Subcutaneous adipose tissue (tissue), 4 donors: ENCODE results near the gene ADORA1. TPM values are rescaled to one million over a fixed set of nuclear protein-coding genes. Genes with fewer than 3 reads are reported as not detected.

Experiments used
- total RNA-seq, 4 donors: library from RNA; depleted of rRNA; stranded (reverse); fragments of >200 nt; gene quantifications; one replicate each; pipeline ENCODE4 v1.1.0, GENCODE V29; 2016
- TF ChIP-seq, protein P1 (sequence below): fragments of 450-650 bp; IDR thresholded peaks from one replicate; pipeline ENCODE4 v1.5.1; 2016; ENCODE audit warnings: low read depth, mild to moderate bottlenecking, control low read depth, antibody characterized with exemption, moderate library complexity

Gene ADORA1
- total RNA-seq, 4 donors from 2014 or later, result 0.33 to 8.3 (median 0.90) TPM

DNA sequence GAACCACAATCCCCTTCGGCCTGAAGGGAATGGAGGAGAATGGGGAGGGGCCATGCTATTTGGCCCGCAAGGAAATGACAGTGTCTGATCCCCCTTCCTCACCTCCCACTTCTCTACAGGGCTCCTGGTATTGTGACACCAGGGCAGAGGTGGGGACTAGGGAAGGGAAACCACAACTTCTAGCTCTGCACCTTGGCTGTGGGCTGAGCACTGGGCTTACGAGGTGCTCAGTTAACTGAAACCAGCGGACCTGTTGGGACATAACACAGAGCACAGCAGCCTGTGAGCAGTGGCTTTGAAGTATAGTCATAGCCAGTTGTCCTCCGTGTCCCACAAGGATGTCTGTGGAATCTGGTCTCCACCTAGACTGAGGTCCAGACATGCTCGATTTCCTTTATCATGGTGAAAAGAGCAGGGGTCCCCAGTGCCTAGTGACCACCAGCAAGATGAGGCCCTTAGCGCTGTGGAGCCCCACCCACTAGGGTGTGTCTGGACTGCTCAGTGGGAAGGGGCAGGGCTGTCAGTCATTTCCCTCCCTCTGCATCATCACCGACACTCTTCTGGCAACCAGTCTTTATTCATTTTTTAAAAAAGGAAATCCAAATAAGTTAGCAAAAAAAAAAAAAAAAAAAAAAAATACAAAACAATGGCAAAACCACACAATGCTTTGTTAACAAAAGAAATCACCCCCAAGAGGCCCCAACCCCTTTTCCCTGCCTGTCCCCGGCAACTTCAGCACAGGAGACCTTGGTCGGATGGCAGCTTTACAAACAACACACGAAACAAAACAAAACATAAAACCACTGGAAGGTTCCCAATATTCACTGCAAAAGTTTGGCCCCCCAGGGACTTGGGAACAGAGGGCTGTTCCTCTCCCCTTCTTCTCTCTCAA lies 44.7 kb upstream of the ADORA1 start:
- TF ChIP-seq, protein P1, sequence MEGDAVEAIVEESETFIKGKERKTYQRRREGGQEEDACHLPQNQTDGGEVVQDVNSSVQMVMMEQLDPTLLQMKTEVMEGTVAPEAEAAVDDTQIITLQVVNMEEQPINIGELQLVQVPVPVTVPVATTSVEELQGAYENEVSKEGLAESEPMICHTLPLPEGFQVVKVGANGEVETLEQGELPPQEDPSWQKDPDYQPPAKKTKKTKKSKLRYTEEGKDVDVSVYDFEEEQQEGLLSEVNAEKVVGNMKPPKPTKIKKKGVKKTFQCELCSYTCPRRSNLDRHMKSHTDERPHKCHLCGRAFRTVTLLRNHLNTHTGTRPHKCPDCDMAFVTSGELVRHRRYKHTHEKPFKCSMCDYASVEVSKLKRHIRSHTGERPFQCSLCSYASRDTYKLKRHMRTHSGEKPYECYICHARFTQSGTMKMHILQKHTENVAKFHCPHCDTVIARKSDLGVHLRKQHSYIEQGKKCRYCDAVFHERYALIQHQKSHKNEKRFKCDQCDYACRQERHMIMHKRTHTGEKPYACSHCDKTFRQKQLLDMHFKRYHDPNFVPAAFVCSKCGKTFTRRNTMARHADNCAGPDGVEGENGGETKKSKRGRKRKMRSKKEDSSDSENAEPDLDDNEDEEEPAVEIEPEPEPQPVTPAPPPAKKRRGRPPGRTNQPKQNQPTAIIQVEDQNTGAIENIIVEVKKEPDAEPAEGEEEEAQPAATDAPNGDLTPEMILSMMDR, result no peak

GRCh38 chr1:203083463-203083921 lies 44.0 kb upstream of the ADORA1 start:
- TF ChIP-seq, protein P1, result no peak

DNA sequence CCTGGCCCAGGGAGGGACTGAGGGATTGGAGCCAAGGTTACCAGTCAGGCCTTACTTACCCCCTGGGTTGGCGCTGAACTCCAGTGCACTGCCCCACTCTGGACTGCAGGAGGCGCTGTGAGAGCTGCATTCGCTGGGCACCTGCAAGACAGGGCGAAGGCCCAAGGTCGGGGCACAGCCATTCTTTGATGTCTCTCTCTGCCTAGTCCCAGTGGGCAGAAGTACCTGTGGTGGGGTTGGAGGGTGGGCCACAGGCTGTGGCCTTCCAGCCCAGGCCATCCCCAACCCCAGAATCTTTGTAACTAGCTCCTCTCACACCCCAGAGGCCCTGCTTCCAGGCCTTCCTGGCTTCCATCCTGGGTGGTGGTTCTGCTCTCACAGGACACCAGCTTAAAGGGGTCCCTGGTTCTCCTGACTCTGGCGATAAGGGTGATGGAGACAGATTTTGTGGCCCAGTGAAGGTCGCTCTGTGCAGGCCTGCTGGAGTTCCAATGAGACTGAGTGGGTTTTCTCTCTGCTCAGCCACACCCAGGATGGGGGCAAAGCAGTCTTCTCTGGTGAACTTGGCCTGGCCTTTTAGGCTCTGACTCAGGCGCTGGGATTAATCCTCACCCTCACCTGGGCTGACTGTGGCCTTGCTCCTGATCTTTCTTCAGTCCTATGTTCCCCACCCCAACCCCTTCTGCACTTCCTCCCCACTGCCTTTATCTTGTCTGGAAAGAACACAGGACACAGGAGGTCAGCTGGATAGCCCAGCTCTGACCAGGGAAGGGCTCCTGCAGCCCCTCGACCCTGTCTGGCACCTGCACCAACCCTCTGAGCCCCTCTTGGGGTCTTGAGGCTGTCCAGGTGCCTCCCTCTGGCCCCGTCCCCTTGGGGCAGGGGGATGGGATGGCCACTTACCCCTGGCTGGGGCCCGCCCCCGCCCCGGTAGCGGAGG lies 42.7 kb upstream of the ADORA1 start:
- TF ChIP-seq, protein P1, result no peak

GRCh38 chr1:203085528-203086406 lies 41.8 kb upstream of the ADORA1 start, which contains the start of gene MYOG:
Gene MYOG (minus strand): TSS chr1:203086012. CDS start chr1:203085961, 51 bp downstream.
- TF ChIP-seq, protein P1, result no peak

DNA sequence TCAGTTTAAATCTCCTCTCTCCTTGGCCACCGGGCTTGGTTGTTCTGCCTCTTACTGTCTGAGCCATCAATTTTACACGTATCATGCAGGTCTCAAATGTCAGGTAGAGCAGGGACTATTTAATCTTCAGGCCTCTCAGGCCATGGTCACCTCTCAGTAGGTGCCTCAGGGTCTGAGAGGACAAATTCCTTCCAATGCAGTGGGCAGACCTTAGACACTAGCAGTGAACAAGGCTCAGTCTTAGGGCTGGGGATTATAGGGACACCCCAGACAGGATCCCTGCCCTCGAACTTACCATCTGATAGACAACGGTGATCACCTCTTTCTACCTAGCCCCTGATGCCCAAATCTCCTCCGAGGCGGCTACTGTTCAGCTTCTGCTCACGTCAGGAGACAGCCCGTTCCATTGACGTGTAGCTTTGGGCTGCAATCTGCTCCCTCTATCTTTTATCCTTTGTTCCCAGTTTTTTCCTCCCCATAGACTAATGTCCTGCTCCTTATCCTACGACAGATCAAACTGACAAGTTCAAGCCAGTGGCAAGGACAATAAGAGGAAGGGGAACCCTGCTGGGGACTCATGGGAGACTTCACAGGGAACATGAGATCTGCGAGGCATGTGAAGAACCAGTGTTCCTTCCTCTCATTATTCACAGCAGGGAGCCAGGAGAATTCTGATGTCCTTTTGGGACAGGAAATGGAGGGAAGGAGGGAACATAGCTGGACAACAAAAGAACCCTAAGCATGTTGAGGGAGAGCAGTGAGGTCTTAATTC lies 40.3 kb upstream of the ADORA1 start:
- TF ChIP-seq, protein P1, result no peak

DNA sequence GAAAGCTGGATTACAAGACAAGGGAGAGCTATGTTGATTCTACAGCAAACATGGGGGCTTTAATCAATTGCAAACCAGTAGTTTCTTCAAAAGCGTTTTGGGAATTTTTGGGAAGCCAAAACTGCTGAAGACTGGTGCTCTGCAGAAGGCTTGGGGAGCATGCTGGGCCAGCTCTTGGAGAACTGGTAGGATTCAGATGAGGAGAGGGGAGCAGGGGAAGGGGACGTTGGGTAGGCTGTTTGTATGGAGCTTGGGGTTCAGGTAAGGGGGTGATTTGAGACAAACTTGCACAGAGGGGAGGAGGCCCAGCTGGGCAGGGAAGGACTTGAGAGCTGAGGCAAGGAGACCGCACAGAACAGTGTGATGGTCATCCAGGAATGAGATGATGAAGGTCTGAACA lies 39.1 kb upstream of the ADORA1 start:
- TF ChIP-seq, protein P1, result no peak
